RPMI8226 (cell line): Measurements from ENCODE around the gene MOBP.

ENCODE experiments used
- DNase-seq: peaks from one replicate; pipeline ENCODE4 v3.0.0-alpha.2; 2015

Gene MOBP

DNA sequence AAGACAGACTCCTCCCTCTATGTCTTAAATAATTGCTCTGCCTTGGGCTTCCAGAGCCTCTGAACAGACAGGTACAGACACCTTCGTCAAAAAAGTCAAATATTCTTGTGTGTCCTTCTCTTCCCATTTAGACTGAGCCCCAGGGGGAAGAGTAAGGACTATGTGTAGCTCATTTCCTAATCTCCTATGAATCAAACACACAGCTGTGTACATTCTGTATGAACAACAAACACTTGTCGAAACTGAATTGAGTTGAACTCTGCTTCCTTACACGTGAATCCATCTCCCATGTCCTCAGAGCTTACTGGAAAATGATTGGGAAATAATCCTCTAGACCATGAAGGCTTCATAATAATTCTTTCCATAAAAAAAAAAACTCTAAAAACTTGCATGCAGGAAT, 80.8 kb downstream of the MOBP start:
- no peak for DNase-seq

DNA sequence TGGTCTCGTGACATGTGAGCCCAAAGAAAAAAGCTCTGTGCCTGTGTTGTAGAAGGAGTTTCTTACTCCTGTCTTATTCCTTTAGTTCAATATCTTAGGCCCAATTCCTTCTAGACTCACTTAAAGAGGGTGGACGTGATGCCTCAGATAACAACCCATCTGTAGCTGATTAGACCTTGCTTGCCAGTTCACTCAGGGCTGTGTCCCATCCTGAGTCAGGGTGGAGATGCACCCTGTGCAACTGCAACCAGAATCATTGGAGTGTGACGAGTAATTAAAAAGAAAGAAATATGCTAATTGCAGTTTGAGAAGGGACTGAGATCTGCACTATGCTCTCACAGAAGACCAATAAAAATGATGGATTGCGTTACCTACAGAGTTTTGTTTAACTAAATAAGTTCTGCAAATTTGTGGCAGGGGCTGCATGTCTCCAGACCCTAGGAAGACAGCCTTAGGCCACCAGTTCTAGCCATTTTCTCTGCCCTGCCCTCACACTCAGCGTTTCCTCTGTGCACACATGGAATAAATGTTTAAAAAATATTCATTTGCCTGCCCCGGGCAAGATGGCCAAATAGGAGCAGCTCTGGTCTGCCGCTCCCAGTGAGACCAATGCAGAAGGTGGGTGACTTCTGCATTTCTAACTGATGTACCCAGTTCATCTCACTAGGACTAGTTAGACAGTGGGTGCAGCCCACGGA, 83.0 kb downstream of the MOBP start:
- DNase-seq, result no peak
